Esophagus mucosa (tissue), 1 donor: ENCODE measurements around the gene PPM1E. TPM values are rescaled to one million over a fixed set of nuclear protein-coding genes. Genes with fewer than 3 reads are reported as not detected.
A peak's percentile ranks its signal among the peaks of the same experiment; 100 is the strongest.
"Not testable (repeated sequence)": the region's sequence is repeated elsewhere in the genome, so short reads cannot be mapped to it uniquely, and the experiment has no call there.

Experiments used
- ATAC-seq: fragments of 200-7000 bp; cut with Tn5 transposase; one replicate; pipeline ENCODE4 v1.9.1; 2020
- total RNA-seq: library from RNA; stranded (reverse); gene quantifications from one replicate; pipeline ENCODE4 v1.2.4, GENCODE V29; 2023
- donor health status: DM: yes; HTN: yes; CAD: no.

PPM1E gene
- 0.04 TPM for total RNA-seq

- peak; percentile 73 for ATAC-seq
These were observed at the start of gene PPM1E for GRCh38 chr17:58755577-58756245. TSS of gene PPM1E (plus strand) at chr17:58755854.

- no peak for ATAC-seq
These were observed 49.1 kb upstream of the PPM1E start for GRCh38 chr17:58706351-58707140.

GRCh38 chr17:58710948-58711552 lies 44.6 kb upstream of the PPM1E start:
- ATAC-seq = no peak

GRCh38 chr17:58722274-58722673 lies 33.4 kb upstream of the PPM1E start:
- ATAC-seq = no peak

- no peak for ATAC-seq
These were observed 33.0 kb upstream of the PPM1E start for GRCh38 chr17:58722696-58723095.

- no peak for ATAC-seq
These were observed 26.9 kb upstream of the PPM1E start for GRCh38 chr17:58728798-58729197.

- no peak for ATAC-seq
These were observed 24.7 kb upstream of the PPM1E start for GRCh38 chr17:58730937-58731336.

- no peak for ATAC-seq
These were observed 21.6 kb upstream of the PPM1E start for GRCh38 chr17:58734040-58734439.

- ATAC-seq = no peak
These were observed 20.8 kb upstream of the PPM1E start for GRCh38 chr17:58734811-58735210.

- peak; percentile 99 for ATAC-seq
These were observed 14.5 kb upstream of the PPM1E start for GRCh38 chr17:58741121-58741625.

GRCh38 chr17:58747674-58748073 lies 8.0 kb upstream of the PPM1E start:
- ATAC-seq = no peak

- not testable (repeated sequence) for ATAC-seq
These were observed 6.0 kb upstream of the PPM1E start for GRCh38 chr17:58749627-58750026.

GRCh38 chr17:58753026-58753425 lies 2.6 kb upstream of the PPM1E start:
- no peak for ATAC-seq

- ATAC-seq = no peak
These were observed 431 bp upstream of the PPM1E start for GRCh38 chr17:58755269-58755576.

GRCh38 chr17:58756246-58757161 lies 850 bp downstream of the PPM1E start:
- ATAC-seq = peak; percentile 11

GRCh38 chr17:58757162-58757613 lies 1.5 kb downstream of the PPM1E start:
- ATAC-seq = no peak

- ATAC-seq = no peak
These were observed 3.2 kb downstream of the PPM1E start for GRCh38 chr17:58758890-58759289.

GRCh38 chr17:58759522-58759921 lies 3.9 kb downstream of the PPM1E start:
- no peak for ATAC-seq

- ATAC-seq = no peak
These were observed 4.6 kb downstream of the PPM1E start for GRCh38 chr17:58760248-58760647.

GRCh38 chr17:58763263-58763662 lies 7.6 kb downstream of the PPM1E start:
- ATAC-seq = no peak

- ATAC-seq = no peak
These were observed 8.7 kb downstream of the PPM1E start for GRCh38 chr17:58764373-58764772.

GRCh38 chr17:58778482-58778881 lies 22.8 kb downstream of the PPM1E start:
- not testable (repeated sequence) for ATAC-seq
